UCSD-AML1 (cell line): ENCODE data around the gene ITPRIPL1.
"Not testable (repeated sequence)": the region's sequence is repeated elsewhere in the genome, so short reads cannot be mapped to it uniquely, and the experiment has no call there.

Experiments used
- DNase-seq: peaks from one replicate; lab custom pipeline; 2025; ENCODE audit not compliant: unreplicated experiment; lab: John Stamatoyannopoulos, UW

Gene ITPRIPL1

GRCh38 chr2:96325041-96325883 is at the start of gene ITPRIPL1:
Gene ITPRIPL1, plus strand, starts transcription at chr2:96325317. Its CDS starts 523 bp downstream, at chr2:96325840.
- no peak for DNase-seq

- no peak for DNase-seq
These were observed 48.2 kb upstream of the ITPRIPL1 start for GRCh38 chr2:96276787-96277499.

GRCh38 chr2:96287273-96287856 is 37.8 kb upstream of the ITPRIPL1 start:
- no peak for DNase-seq

- DNase-seq: no peak
These were observed 33.4 kb upstream of the ITPRIPL1 start for GRCh38 chr2:96291751-96292150.

- DNase-seq: not testable (repeated sequence)
These were observed 30.8 kb upstream of the ITPRIPL1 start for GRCh38 chr2:96294271-96294670.

- DNase-seq: no peak
These were observed 28.2 kb upstream of the ITPRIPL1 start for GRCh38 chr2:96296925-96297324.

GRCh38 chr2:96301865-96302264 is 23.3 kb upstream of the ITPRIPL1 start:
- no peak for DNase-seq

- no peak for DNase-seq
These were observed 20.5 kb upstream of the ITPRIPL1 start for GRCh38 chr2:96304606-96305005.

- DNase-seq: peak; percentile 91
These were observed 19.8 kb upstream of the ITPRIPL1 start, which contains the start of gene SNRNP200 for GRCh38 chr2:96305091-96305978. Gene SNRNP200, minus strand, starts transcription at chr2:96305546. Its CDS starts 109 bp downstream, at chr2:96305437.

GRCh38 chr2:96305979-96306308 is 19.2 kb upstream of the ITPRIPL1 start:
- DNase-seq: no peak

GRCh38 chr2:96306370-96306769 is 18.7 kb upstream of the ITPRIPL1 start:
- DNase-seq: no peak

- no peak for DNase-seq
These were observed 16.9 kb upstream of the ITPRIPL1 start for GRCh38 chr2:96308248-96308647.

- DNase-seq: no peak
These were observed 10.1 kb upstream of the ITPRIPL1 start for GRCh38 chr2:96315005-96315399.

GRCh38 chr2:96315400-96316071 is 9.6 kb upstream of the ITPRIPL1 start:
- peak; percentile 62 for DNase-seq

- no peak for DNase-seq
These were observed 8.1 kb upstream of the ITPRIPL1 start for GRCh38 chr2:96316999-96317398.

- no peak for DNase-seq
These were observed 7.5 kb upstream of the ITPRIPL1 start for GRCh38 chr2:96317584-96317997.

GRCh38 chr2:96318723-96319122 is 6.4 kb upstream of the ITPRIPL1 start:
- DNase-seq: no peak

GRCh38 chr2:96319396-96319795 is 5.7 kb upstream of the ITPRIPL1 start:
- DNase-seq: no peak

GRCh38 chr2:96320326-96320725 is 4.8 kb upstream of the ITPRIPL1 start:
- no peak for DNase-seq
